Breast epithelium (tissue), 3 donors: ENCODE results near the gene LCLAT1.

Experiments
- POLR2AphosphoS5 ChIP-seq, 3 donors: sonication (generic); formaldehyde crosslinking; IDR thresholded peaks; one replicate each; pipeline ENCODE4 v1.6.1; 2017; ENCODE audit warnings: antibody characterized with exemption in 3 of 3
- TF ChIP-seq, protein P1 (sequence below), 3 donors: fragments of 450-650 bp; IDR thresholded peaks; one replicate each; pipeline ENCODE4 v1.5.1; 2016 to 2017; ENCODE audit warnings: antibody characterized with exemption in 3 of 3, mild to moderate bottlenecking in 3 of 3, moderate library complexity in 3 of 3

DNA sequence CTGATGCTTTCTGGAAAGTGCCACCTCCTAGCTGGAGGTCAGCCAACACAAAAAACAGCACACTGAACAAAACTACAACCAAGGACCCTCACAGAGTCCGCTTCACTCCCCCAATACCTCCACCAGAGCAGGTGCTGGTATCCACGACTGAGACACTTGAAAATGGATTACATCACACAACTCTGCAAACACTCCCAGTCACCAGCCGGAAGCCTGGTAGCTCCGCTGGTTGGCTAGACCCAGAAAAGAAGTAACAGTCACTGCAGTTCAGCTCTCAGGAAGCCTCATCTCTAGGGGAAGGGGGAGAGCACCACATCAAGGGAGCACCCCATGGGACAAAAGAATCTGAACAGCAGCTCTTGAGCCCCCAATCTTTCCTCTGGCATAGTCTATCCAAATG is 175.4 kb downstream of the LCLAT1 start:
- TF ChIP-seq, protein P1, sequence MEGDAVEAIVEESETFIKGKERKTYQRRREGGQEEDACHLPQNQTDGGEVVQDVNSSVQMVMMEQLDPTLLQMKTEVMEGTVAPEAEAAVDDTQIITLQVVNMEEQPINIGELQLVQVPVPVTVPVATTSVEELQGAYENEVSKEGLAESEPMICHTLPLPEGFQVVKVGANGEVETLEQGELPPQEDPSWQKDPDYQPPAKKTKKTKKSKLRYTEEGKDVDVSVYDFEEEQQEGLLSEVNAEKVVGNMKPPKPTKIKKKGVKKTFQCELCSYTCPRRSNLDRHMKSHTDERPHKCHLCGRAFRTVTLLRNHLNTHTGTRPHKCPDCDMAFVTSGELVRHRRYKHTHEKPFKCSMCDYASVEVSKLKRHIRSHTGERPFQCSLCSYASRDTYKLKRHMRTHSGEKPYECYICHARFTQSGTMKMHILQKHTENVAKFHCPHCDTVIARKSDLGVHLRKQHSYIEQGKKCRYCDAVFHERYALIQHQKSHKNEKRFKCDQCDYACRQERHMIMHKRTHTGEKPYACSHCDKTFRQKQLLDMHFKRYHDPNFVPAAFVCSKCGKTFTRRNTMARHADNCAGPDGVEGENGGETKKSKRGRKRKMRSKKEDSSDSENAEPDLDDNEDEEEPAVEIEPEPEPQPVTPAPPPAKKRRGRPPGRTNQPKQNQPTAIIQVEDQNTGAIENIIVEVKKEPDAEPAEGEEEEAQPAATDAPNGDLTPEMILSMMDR (IDR thresholded peaks at IDR 0.05): no peak
- TF ChIP-seq POLR2AphosphoS5 (IDR thresholded peaks at IDR 0.05): no peak
